Lower leg skin (tissue), 4 donors: ENCODE measurements around the gene ACTG1. TPM values are rescaled to one million over a fixed set of nuclear protein-coding genes. Genes with fewer than 3 reads are reported as not detected.

Experiments used
- DNase-seq, 2 donors: peaks; one replicate each; pipeline ENCODE4 v3.0.0-alpha.2; 2019; ENCODE audit warnings: low spot score in 2 of 2
- H3K4me3 ChIP-seq: fragments of 200-600 bp; sonication (generic); 2 replicates; pipeline ENCODE4 v1.5.1; 2017; ENCODE audit warnings: mild to moderate bottlenecking, low read depth; ENCODE audit not compliant: poor library complexity, severe bottlenecking
- POLR2A ChIP-seq, 2 donors: fragments of 450-650 bp; IDR thresholded peaks; one replicate each; pipeline ENCODE4 v1.6.1; 2016 to 2017; ENCODE audit warnings: antibody characterized with exemption in 2 of 2, mild to moderate bottlenecking in 1 of 2, moderate library complexity in 1 of 2
- WGBS, 2 donors: methylation state at CpG; one replicate each; pipeline ENCODE4 v1.1.5; 2018; 5-methylcytosine and 5-hydroxymethylcytosine counted together
- intact Hi-C: fragments of 100-400 bp; cut with DNase I; formaldehyde crosslinking; loops from one replicate; pipeline ENCODE4 v1.15.0; 2023; ENCODE audit warnings: low total_unique reads
- total RNA-seq, 4 donors: library from RNA; depleted of rRNA; stranded (reverse); fragments of >200 nt; gene quantifications; one replicate each; pipeline ENCODE4 v1.1.0, GENCODE V29; 2016
- TF ChIP-seq, protein P1 (sequence below), 3 donors: fragments of 450-650 bp; IDR thresholded peaks; one replicate each; pipeline ENCODE4 v1.5.1; 2016; ENCODE audit warnings: antibody characterized with exemption in 3 of 3, mild to moderate bottlenecking in 3 of 3, moderate library complexity in 2 of 3

Gene ACTG1
- total RNA-seq, 4 donors from 2014 or later, result 3,349 to 4,521 (median 4,085) TPM

DNA sequence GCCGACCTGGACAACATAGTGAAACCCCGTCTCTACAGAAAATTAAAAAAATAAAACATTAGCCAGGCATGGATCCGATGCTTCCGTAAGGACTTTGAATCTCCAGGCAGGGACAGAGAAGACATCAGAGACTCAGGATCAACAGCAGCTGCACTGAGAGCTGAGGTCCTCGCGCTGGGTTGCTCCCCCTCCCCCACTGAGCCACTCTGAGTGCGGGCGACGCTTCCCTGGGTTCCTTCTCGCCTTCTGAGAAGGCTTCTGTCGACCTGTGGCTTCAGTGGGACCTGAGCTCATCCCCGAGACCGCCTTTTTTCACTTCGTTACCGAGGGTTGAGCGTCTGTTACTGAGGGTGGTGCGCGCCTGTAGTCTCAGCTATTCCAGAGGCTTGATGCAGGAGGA is 20.4 kb downstream of the ACTG1 start:
- 70 to 71% methylated on average over 18 of the region's 18 CpGs for WGBS, 2 donors
- intact Hi-C loops, result loop anchor here (10.0 kb wide), 1 partner anchor 477 kb away; no protein-coding TSS in a partner anchor
- no peak for TF ChIP-seq POLR2A (IDR thresholded peaks at IDR 0.05)
- TF ChIP-seq, protein P1, sequence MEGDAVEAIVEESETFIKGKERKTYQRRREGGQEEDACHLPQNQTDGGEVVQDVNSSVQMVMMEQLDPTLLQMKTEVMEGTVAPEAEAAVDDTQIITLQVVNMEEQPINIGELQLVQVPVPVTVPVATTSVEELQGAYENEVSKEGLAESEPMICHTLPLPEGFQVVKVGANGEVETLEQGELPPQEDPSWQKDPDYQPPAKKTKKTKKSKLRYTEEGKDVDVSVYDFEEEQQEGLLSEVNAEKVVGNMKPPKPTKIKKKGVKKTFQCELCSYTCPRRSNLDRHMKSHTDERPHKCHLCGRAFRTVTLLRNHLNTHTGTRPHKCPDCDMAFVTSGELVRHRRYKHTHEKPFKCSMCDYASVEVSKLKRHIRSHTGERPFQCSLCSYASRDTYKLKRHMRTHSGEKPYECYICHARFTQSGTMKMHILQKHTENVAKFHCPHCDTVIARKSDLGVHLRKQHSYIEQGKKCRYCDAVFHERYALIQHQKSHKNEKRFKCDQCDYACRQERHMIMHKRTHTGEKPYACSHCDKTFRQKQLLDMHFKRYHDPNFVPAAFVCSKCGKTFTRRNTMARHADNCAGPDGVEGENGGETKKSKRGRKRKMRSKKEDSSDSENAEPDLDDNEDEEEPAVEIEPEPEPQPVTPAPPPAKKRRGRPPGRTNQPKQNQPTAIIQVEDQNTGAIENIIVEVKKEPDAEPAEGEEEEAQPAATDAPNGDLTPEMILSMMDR (IDR thresholded peaks at IDR 0.05), result no peak

DNA sequence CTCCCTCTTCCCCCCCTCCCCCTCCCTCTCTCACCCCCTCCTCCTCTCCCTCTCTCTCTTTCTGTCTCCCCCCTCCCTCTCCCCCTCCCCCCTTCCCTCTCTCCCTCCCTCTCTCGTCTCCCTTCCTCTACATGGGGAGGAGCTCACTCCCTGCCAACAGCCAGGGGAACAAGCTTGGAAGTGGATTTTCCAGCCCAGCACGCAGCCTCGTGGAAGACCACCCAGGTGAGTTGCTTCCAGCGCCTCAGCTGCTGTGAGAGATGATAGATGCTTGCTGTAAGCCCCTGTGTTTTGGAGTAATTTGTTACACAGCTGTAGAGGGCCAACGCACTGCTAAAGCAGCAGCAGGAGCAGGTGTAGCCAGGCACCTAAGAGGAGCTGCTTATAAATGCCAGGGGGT is 20.8 kb downstream of the ACTG1 start:
- TF ChIP-seq POLR2A (IDR thresholded peaks at IDR 0.05), result no peak
- TF ChIP-seq, protein P1 (IDR thresholded peaks at IDR 0.05), result no peak
- intact Hi-C loops, result loop anchor here (10.0 kb wide), 1 partner anchor 477 kb away; no protein-coding TSS in a partner anchor
- WGBS, 2 donors, result 16 to 36% methylated on average over 4 to 5 of the region's 5 CpGs
- H3K4me3 ChIP-seq, result no peak overlapping the region
- no peak for DNase-seq

More for the DNA sequence above, 20.4 kb downstream of the ACTG1 start:
- no peak overlapping the region for H3K4me3 ChIP-seq
- DNase-seq, result no peak

DNA sequence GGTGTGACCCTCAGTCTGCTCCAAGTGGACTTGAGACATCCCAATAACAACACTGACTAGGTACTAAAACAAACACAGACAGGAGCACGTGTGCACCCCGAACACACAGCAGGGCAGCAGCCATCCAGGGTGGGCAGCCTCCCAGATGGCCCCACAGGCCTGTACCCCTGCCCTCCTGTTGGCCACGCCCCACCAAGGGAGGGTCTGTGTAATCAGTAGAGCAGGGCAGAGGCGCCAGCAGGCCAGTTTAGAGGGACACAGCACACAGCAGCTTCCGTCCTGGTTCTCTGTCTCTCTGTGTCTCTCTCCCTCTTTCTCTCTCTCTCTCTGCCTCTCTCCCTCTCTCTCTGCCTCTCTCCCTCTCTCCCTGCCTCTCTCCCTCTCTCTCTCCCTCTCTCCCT is 21.4 kb downstream of the ACTG1 start:
- WGBS, 2 donors, result 40 to 41% methylated on average over 5 of the region's 5 CpGs
- intact Hi-C loops, result loop anchor here (10.0 kb wide), 1 partner anchor 476 kb away; no protein-coding TSS in a partner anchor
- no peak for TF ChIP-seq POLR2A (IDR thresholded peaks at IDR 0.05)
- TF ChIP-seq, protein P1 (IDR thresholded peaks at IDR 0.05), result no peak
- H3K4me3 ChIP-seq, result no peak overlapping the region
- DNase-seq, result no peak

DNA sequence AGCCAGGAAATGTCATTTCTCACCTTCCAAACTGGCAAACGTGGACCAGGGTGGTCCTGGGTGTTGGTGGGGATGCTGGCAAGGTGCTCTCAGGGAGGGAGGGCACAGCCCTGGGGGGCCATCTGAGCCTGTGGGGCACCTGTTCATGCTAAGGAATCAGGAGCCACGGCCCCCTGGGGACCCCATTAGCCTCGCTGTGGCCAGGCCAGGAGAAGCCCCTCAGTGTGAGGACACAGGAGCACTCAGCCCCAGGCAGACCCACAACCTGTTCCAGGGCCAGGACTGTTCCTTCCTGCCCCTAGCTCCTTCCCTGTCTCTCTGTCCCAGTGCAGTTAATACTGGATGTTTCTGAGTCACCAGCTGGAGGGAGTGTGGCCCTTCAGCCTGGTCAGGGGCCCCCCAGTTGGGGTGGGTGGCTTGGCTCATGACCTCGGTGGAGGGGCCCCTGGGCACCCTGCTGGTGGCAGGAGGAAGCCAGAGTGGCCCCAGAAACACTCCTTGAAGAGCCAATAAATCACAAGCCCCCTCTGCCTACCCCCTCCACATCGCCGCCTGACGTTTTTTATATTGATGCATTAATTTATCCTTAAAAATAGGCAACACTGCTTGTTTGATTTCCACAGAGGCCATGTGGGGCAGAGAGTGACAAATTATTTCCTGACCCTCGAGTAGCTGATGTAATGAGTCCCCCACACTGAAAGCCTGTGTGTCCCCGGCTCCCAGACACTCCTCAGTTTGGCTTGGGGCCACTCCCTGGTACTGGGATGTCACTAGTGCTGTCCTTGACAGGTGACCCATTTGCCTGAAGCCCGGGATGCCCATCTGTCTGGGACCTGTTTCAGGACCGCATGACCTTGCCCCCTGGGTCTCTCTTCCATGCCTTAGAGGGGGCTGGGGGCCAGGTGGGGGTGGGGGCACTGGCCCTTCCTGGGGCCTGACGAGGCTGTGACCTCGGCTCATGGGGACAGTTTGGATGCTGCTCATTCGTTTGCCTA is 22.3 kb downstream of the ACTG1 start:
- intact Hi-C loops, result loop anchor here (10.0 kb wide), 2 partner anchors 195 to 475 kb away; partner anchors contain the start of gene SLC38A10
- TF ChIP-seq POLR2A (IDR thresholded peaks at IDR 0.05), result no peak
- TF ChIP-seq, protein P1 (IDR thresholded peaks at IDR 0.05), result no peak

DNA sequence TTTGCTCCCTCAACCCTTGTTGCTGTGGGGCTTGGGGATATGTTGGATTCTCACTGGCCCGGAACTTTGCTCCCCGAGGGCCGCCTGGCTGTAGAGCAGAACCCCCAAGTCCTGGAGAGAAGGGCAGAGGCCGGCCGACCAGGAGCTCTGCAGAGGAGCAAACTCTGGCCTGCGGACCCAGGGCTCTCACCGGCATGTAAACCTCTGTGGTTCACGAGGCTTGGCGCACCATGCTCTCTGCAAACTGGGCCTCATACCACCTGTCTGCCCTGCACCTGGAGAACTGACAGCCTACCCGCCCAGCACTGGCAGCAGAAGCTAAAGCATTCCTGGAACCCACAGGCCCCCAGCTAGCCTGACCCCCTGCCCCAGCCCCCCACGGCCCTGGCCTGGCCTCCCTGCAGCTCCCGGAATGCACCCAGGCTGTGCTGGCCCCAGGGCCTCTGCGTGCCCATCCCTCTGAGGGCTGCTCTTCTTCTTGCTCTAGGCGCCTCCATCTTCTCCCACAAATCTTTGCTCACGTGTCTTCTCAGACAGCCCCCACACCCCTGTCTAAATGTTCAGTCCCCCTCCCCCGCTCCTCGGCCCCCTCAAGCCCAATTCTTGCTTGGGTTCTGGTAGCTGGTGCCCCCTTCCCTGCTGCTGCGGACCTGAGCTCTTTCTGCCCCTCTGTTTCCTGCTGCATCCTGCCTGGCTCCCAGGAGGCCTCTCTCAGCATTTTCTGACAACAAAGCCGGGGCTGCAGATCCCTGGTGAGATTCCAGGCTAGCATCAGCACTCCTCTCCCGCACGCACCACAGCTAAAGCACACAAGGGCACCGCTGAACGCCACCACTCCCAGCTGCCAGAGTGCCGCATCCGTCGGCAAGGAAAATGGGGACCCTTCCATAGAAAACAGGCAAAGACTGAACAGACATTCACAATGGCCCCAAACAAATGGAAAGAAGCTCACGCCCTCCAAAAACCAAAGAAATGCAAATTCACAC is 23.3 kb downstream of the ACTG1 start:
- 70 to 74% methylated on average over 23 to 25 of the region's 27 CpGs for WGBS, 2 donors
- no peak for TF ChIP-seq POLR2A (IDR thresholded peaks at IDR 0.05)
- TF ChIP-seq, protein P1 (IDR thresholded peaks at IDR 0.05), result no peak
- no peak for DNase-seq
- H3K4me3 ChIP-seq, result no peak overlapping the region
- intact Hi-C loops, result loop anchor here (10.0 kb wide), 1 partner anchor 195 kb away; the partner anchor contains the start of gene SLC38A10

More for the DNA sequence above, 22.3 kb downstream of the ACTG1 start:
- H3K4me3 ChIP-seq, result no peak overlapping the region
- 58 to 64% methylated on average over 14 of the region's 14 CpGs for WGBS, 2 donors
- no peak for DNase-seq
